Fibroblast of lung (primary cell): Measurements from ENCODE around the gene COBL. TPM values are rescaled to one million over a fixed set of nuclear protein-coding genes. Genes with fewer than 3 reads are reported as not detected.

Source experiments
- DNase-seq, 2 donors: peaks; one replicate each; pipeline versions ENCODE4 v3.0.0 to v3.0.0-alpha.2; 2010; ENCODE audit warnings: low read depth in 2 of 2
- H2AFZ ChIP-seq: 2 replicates; pipeline ENCODE4 v1.5.1; 2012; ENCODE audit warnings: low read length, control low read depth, inconsistent platforms
- H3K27ac ChIP-seq: 2 replicates; pipeline ENCODE4 v1.5.1; 2011; ENCODE audit warnings: low read length, control low read depth; ENCODE audit not compliant: insufficient read depth
- H3K27me3 ChIP-seq: 2 replicates; pipeline ENCODE4 v1.5.1; 2011; ENCODE audit warnings: mild to moderate bottlenecking, low read length; ENCODE audit not compliant: control insufficient read depth, insufficient read depth
- H3K36me3 ChIP-seq: 2 replicates; pipeline ENCODE4 v1.5.1; 2011; ENCODE audit warnings: low read length; ENCODE audit not compliant: control insufficient read depth, insufficient read depth
- H3K4me1 ChIP-seq: 2 replicates; pipeline ENCODE4 v1.5.1; 2011; ENCODE audit warnings: low read length; ENCODE audit not compliant: control insufficient read depth, insufficient read depth; ENCODE audit errors: extremely low read depth
- H3K4me2 ChIP-seq: 2 replicates; pipeline ENCODE4 v1.5.1; 2011; ENCODE audit warnings: low read length, control low read depth; ENCODE audit not compliant: insufficient read depth; ENCODE audit errors: extremely low read depth
- H3K4me3 ChIP-seq, 4 experiments: fragments of 200-600 bp in 1 of 4; sonication (generic) in 1 of 4; replicated peaks in 1 of 4; 2 replicates each; pipeline ENCODE4 v1.5.1; 2011 to 2016; ENCODE audit warnings: low read length in 4 of 4, low read depth in 3 of 4, mild to moderate bottlenecking in 3 of 4, control low read depth in 2 of 4, inconsistent platforms in 1 of 4, mixed read lengths in 1 of 4; ENCODE audit not compliant: insufficient read depth in 1 of 4; ENCODE audit errors: control extremely low read depth in 1 of 4
- H3K79me2 ChIP-seq: 2 replicates; pipeline ENCODE4 v1.5.1; 2012; ENCODE audit warnings: mild to moderate bottlenecking, low read length, inconsistent platforms; ENCODE audit not compliant: control insufficient read depth, insufficient read depth
- H3K9ac ChIP-seq: 2 replicates; pipeline ENCODE4 v1.5.1; 2011; ENCODE audit warnings: mild to moderate bottlenecking, low read length, control low read depth; ENCODE audit not compliant: insufficient read depth
- H3K9me3 ChIP-seq: 2 replicates; pipeline ENCODE4 v1.5.1; 2012; ENCODE audit warnings: low read depth, low read length; ENCODE audit not compliant: control insufficient read depth, insufficient read depth
- H4K20me1 ChIP-seq: 2 replicates; pipeline ENCODE4 v1.5.1; 2011; ENCODE audit warnings: low read length; ENCODE audit not compliant: control insufficient read depth, insufficient read depth; ENCODE audit errors: extremely low read depth
- CTCF ChIP-seq, 2 donors: IDR thresholded peaks in 1 of 2; conservative IDR thresholded peaks in 1 of 2; 1 replicate in 1 of 2; 2 replicates in 1 of 2; pipeline ENCODE4 v1.5.1; 2011 to 2012; ENCODE audit warnings: low read length in 2 of 2, control low read depth in 1 of 2, inconsistent platforms in 1 of 2, low read depth in 1 of 2, mild to moderate bottlenecking in 1 of 2
- EZH2 ChIP-seq: IDR thresholded peaks from 2 replicates; pipeline ENCODE4 v1.5.1; 2012; ENCODE audit warnings: low read length, control low read depth, mild to moderate bottlenecking; ENCODE audit errors: missing control alignments
- polyA plus RNA-seq, 2 donors: library from polyadenylated mRNA; depleted of rRNA in 1 of 2; stranded (reverse) in 1 of 2; unstranded in 1 of 2; fragments of >200 nt; gene quantifications; 2 replicates each; pipeline ENCODE4 v1.2.1, GENCODE V29; 2011 to 2012; ENCODE audit warnings: missing spikeins in 1 of 2
- total RNA-seq: library from RNA; depleted of rRNA; stranded (reverse); fragments of >200 nt; gene quantifications from 2 replicates; pipeline ENCODE4 v1.2.1, GENCODE V29; 2014

The COBL gene
- total and polyA plus RNA-seq, 2 donors (not counting 1 experiment from before 2014, with no cell fraction given) = 0.10 to 0.33 TPM

DNA sequence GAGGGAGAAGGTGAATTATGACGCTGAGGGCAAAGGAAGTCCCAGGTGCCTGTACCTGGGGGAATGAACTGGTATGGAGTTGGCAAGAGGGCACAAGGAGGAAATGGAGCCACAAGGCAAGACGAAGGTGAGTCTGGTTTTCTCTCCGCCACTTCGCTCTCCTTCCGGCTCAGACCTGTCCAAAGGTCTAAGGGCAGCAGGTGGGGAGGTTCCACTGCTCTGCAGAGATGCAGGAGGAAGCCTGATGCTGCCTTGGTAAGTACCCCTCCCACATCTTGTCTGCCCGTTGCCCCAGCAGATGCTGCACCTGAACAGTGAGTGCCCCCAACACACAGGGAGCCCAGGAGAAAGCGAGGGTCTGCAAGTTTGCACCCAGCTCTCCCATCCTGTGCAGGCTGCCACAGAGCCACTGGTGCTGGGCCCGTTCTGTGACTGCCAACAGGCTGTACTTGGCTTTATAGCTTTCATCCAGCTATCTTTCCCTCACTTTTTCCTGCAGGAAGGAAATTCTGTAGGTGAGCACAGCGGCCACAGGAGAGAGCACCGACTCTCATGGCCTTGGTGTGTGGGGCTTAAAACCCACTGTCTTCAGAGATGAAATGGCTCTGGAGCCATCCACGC lies 235.2 kb downstream of the COBL start:
- Histone ChIP-seq H3K9me3 (no peaks in the 10 kb centered on the region), H3K79me2 (no peaks in the 10 kb centered on the region), H3K4me3 (no peak overlapping the region), H3K4me1 (no peaks in the 10 kb centered on the region), H3K27me3 (peaks cover 2% of the 10 kb centered on the region), H4K20me1 (no peaks in the 10 kb centered on the region), H3K4me2 (no peak overlapping the region), H3K27ac (no peak overlapping the region), H3K9ac (no peak overlapping the region), H3K36me3 (no peaks in the 10 kb centered on the region), H2AFZ (no peak overlapping the region)
- TF ChIP-seq CTCF (conservative IDR thresholded peaks at IDR 0.05 in 1 of 2, IDR thresholded peaks at IDR 0.05 in 1 of 2; ENCODE audit: low read depth in 1 of 2, low read length in 2 of 2) (no peak), EZH2 (no peak)
- no peak for DNase-seq

GRCh38 chr7:51080622-51081269 lies 235.9 kb downstream of the COBL start:
- no peak overlapping the region for H3K9ac ChIP-seq
- H2AFZ ChIP-seq = no peak overlapping the region
- no peak overlapping the region for H3K4me2 ChIP-seq
- no peak overlapping the region for H3K4me3 ChIP-seq
- no peaks in the 10 kb centered on the region for H3K36me3 ChIP-seq
- no peak for TF ChIP-seq CTCF (conservative IDR thresholded peaks at IDR 0.05 in 1 of 2, IDR thresholded peaks at IDR 0.05 in 1 of 2; ENCODE audit: low read depth in 1 of 2, low read length in 2 of 2)
- H3K9me3 ChIP-seq = no peaks in the 10 kb centered on the region
- H3K27ac ChIP-seq = no peak overlapping the region
- no peaks in the 10 kb centered on the region for H3K4me1 ChIP-seq
- H4K20me1 ChIP-seq = no peaks in the 10 kb centered on the region
- DNase-seq = no peak
- H3K27me3 ChIP-seq = peaks cover 2% of the 10 kb centered on the region
- no peaks in the 10 kb centered on the region for H3K79me2 ChIP-seq

DNA sequence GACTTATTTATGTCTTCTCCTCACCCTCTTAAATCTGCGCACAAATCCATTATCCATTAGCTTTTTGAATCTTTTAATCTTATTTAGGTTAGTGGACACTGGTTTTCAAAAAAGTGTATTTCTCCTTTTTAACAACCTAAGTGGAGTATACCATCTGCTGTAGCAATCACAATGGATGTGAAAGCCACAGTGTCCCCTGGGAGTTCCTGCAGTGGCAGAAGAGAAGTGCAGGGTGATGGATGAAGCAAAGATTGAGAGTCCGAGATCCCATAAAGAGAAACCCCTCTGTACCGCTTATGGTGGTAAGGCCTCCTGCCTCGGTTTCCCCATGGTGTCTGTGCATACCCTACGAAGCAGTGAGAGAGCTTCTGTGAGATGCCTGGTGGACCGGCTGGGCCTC lies 236.4 kb downstream of the COBL start:
- DNase-seq = no peak
- H2AFZ ChIP-seq = no peak overlapping the region
- H3K79me2 ChIP-seq = no peaks in the 10 kb centered on the region
- H4K20me1 ChIP-seq = no peaks in the 10 kb centered on the region
- H3K27ac ChIP-seq = no peak overlapping the region
- no peak overlapping the region for H3K9ac ChIP-seq
- peaks cover 2% of the 10 kb centered on the region for H3K27me3 ChIP-seq
- H3K36me3 ChIP-seq = no peaks in the 10 kb centered on the region
- no peak overlapping the region for H3K4me3 ChIP-seq
- no peaks in the 10 kb centered on the region for H3K4me1 ChIP-seq
- no peaks in the 10 kb centered on the region for H3K9me3 ChIP-seq
- no peak overlapping the region for H3K4me2 ChIP-seq
- TF ChIP-seq CTCF (conservative IDR thresholded peaks at IDR 0.05 in 1 of 2, IDR thresholded peaks at IDR 0.05 in 1 of 2; ENCODE audit: low read depth in 1 of 2, low read length in 2 of 2) = no peak
- no peak for TF ChIP-seq EZH2
